Fibroblast of lung (primary cell): ENCODE results near the gene STK26.

Experiments used
- CTCF ChIP-seq, 2 donors: IDR thresholded peaks in 1 of 2; conservative IDR thresholded peaks in 1 of 2; 1 replicate in 1 of 2; 2 replicates in 1 of 2; pipeline ENCODE4 v1.5.1; 2011 to 2012; ENCODE audit warnings: low read length in 2 of 2, control low read depth in 1 of 2, inconsistent platforms in 1 of 2, low read depth in 1 of 2, mild to moderate bottlenecking in 1 of 2
- EZH2 ChIP-seq: IDR thresholded peaks from 2 replicates; pipeline ENCODE4 v1.5.1; 2012; ENCODE audit warnings: low read length, control low read depth, mild to moderate bottlenecking; ENCODE audit errors: missing control alignments

- TF ChIP-seq CTCF (conservative IDR thresholded peaks at IDR 0.05 in 1 of 2, IDR thresholded peaks at IDR 0.05 in 1 of 2; ENCODE audit: low read depth in 1 of 2, low read length in 2 of 2) (no peak), EZH2 (no peak)
Observed at GRCh38 chrX:132058975-132059374, 35.9 kb downstream of the STK26 start.
